NCI-H460 (cell line): ENCODE measurements around the gene COL1A1. TPM values are rescaled to one million over a fixed set of nuclear protein-coding genes. Genes with fewer than 3 reads are reported as not detected.

ENCODE experiments used
- DNase-seq: peaks from one replicate; pipeline ENCODE4 v3.0.0-alpha.2; 2016; ENCODE audit warnings: low read depth; ENCODE audit errors: extremely low read depth
- total RNA-seq: library from RNA; depleted of rRNA; stranded (reverse); fragments of >200 nt; shearing (Covaris generic); gene quantifications from 2 replicates; pipeline ENCODE4 v1.2.3, GENCODE V29; 2014

Gene COL1A1
- total RNA-seq, 1 experiment from 2014 or later = 1.2 TPM

GRCh38 chr17:50214976-50215760, 13.7 kb upstream of the COL1A1 start:
- DNase-seq = no peak

GRCh38 chr17:50213026-50214022, 11.9 kb upstream of the COL1A1 start:
- DNase-seq = no peak

- no peak for DNase-seq
These were observed 10.9 kb upstream of the COL1A1 start for GRCh38 chr17:50212121-50212843.

- DNase-seq = no peak
These were observed 10.1 kb upstream of the COL1A1 start for GRCh38 chr17:50211249-50212120.

- no peak for DNase-seq
These were observed 9.1 kb upstream of the COL1A1 start for GRCh38 chr17:50210240-50211225.

- DNase-seq = no peak
These were observed 8.2 kb upstream of the COL1A1 start for GRCh38 chr17:50209472-50210239.

- DNase-seq = no peak
These were observed 7.7 kb upstream of the COL1A1 start for GRCh38 chr17:50209133-50209471.

- DNase-seq = no peak
These were observed 7.2 kb upstream of the COL1A1 start for GRCh38 chr17:50208611-50209061.

- DNase-seq = no peak
These were observed 6.5 kb upstream of the COL1A1 start for GRCh38 chr17:50207792-50208567.

- DNase-seq = no peak
These were observed 5.9 kb upstream of the COL1A1 start for GRCh38 chr17:50207315-50207714.

GRCh38 chr17:50206604-50207293, 5.3 kb upstream of the COL1A1 start:
- DNase-seq = no peak

- no peak for DNase-seq
These were observed 4.6 kb upstream of the COL1A1 start for GRCh38 chr17:50205963-50206505.

- no peak for DNase-seq
These were observed 3.9 kb upstream of the COL1A1 start for GRCh38 chr17:50205111-50205962.

GRCh38 chr17:50204431-50204830, 3.0 kb upstream of the COL1A1 start:
- DNase-seq = no peak

GRCh38 chr17:50203604-50204345, 2.3 kb upstream of the COL1A1 start:
- no peak for DNase-seq
